C1 segment of cervical spinal cord (tissue), 14 donors: ENCODE data around the gene TRMT10A.
"Not testable (repeated sequence)": the region's sequence is repeated elsewhere in the genome, so short reads cannot be mapped to it uniquely, and the experiment has no call there.

ENCODE experiments used
- DNase-seq, 14 donors: peaks; one replicate each; lab custom pipeline; 2025; lab: John Stamatoyannopoulos, UW

Gene TRMT10A

GRCh38 chr4:99552872-99553271, 11.0 kb downstream of the TRMT10A start:
- DNase-seq, result no peak

GRCh38 chr4:99540277-99540939, 23.4 kb downstream of the TRMT10A start:
- DNase-seq, result no peak

- DNase-seq, result no peak
These were observed 26.2 kb downstream of the TRMT10A start for GRCh38 chr4:99537674-99538073.

GRCh38 chr4:99536848-99537247, 27.0 kb downstream of the TRMT10A start:
- no peak for DNase-seq

GRCh38 chr4:99536271-99536670, 27.6 kb downstream of the TRMT10A start:
- DNase-seq, result no peak

GRCh38 chr4:99534699-99535098, 29.1 kb downstream of the TRMT10A start:
- not testable (repeated sequence) for DNase-seq

GRCh38 chr4:99529956-99530355, 33.9 kb downstream of the TRMT10A start:
- no peak for DNase-seq

- DNase-seq, result no peak
These were observed 34.6 kb downstream of the TRMT10A start for GRCh38 chr4:99529228-99529627.

- DNase-seq, result no peak
These were observed 45.1 kb downstream of the TRMT10A start for GRCh38 chr4:99518601-99519295.

GRCh38 chr4:99510721-99511120, 53.1 kb downstream of the TRMT10A start, which contains the start of gene C4orf17:
TSS of gene C4orf17 (plus strand) at chr4:99511021. CDS start at chr4:99513082, 2,061 bp downstream.
- no peak for DNase-seq

- no peak for DNase-seq
These were observed 56.1 kb downstream of the TRMT10A start for GRCh38 chr4:99507762-99508161.

GRCh38 chr4:99507349-99507748, 56.5 kb downstream of the TRMT10A start:
- no peak for DNase-seq

GRCh38 chr4:99506781-99507180, 57.1 kb downstream of the TRMT10A start:
- no peak for DNase-seq

- DNase-seq, result no peak
These were observed 58.9 kb downstream of the TRMT10A start for GRCh38 chr4:99504804-99505502.
